Gastroesophageal sphincter (tissue), 4 donors: ENCODE data around the gene CHST10. TPM values are rescaled to one million over a fixed set of nuclear protein-coding genes. Genes with fewer than 3 reads are reported as not detected.
"Not testable (repeated sequence)": the region's sequence is repeated elsewhere in the genome, so short reads cannot be mapped to it uniquely, and the experiment has no call there.

Experiments used
- ATAC-seq: fragments of 150-250 bp; one replicate; pipeline ENCODE4 v1.9.1; 2016; ENCODE audit warnings: mild to moderate bottlenecking, moderate library complexity
- H3K27ac ChIP-seq, 4 donors: fragments of 200-600 bp; sonication (generic) in 3 of 4; 1 replicate in 3 of 4; 2 replicates in 1 of 4; pipeline ENCODE4 v1.5.1; 2016 to 2019
- H3K27me3 ChIP-seq: fragments of 200-600 bp; sonication (generic); one replicate; pipeline ENCODE4 v1.5.1; 2019
- H3K36me3 ChIP-seq, 2 donors: fragments of 200-600 bp; sonication (generic); one replicate each; pipeline ENCODE4 v1.5.1; 2019; ENCODE audit warnings: control low read depth in 1 of 2
- H3K4me1 ChIP-seq, 3 donors: fragments of 200-600 bp; sonication (generic); 1 replicate in 2 of 3; 2 replicates in 1 of 3; pipeline ENCODE4 v1.5.1; 2016 to 2019; ENCODE audit warnings: control low read depth in 2 of 3
- H3K4me3 ChIP-seq, 2 donors: fragments of 200-600 bp; sonication (generic); one replicate each; pipeline ENCODE4 v1.5.1; 2019; ENCODE audit warnings: mild to moderate bottlenecking in 1 of 2, moderate library complexity in 1 of 2
- H3K9me3 ChIP-seq, 3 donors: fragments of 200-600 bp; sonication (generic); one replicate each; pipeline ENCODE4 v1.5.1; 2017 to 2019; ENCODE audit warnings: control low read depth in 2 of 3
- CTCF ChIP-seq, 4 experiments: fragments of 200-600 bp in 2 of 4; fragments of 450-650 bp in 2 of 4; sonication (generic) in 1 of 4; IDR thresholded peaks; one replicate each; pipeline ENCODE4 v1.5.1; 2017 to 2019; ENCODE audit warnings: antibody characterized with exemption in 4 of 4, mild to moderate bottlenecking in 2 of 4, moderate library complexity in 2 of 4
- EP300 ChIP-seq: sonication (generic); formaldehyde crosslinking; IDR thresholded peaks from one replicate; pipeline ENCODE4 v1.6.1; 2017; ENCODE audit warnings: antibody characterized with exemption, mild to moderate bottlenecking
- POLR2A ChIP-seq, 2 donors: fragments of 450-650 bp; IDR thresholded peaks; one replicate each; pipeline ENCODE4 v1.6.1; 2017; ENCODE audit warnings: antibody characterized with exemption in 2 of 2, mild to moderate bottlenecking in 2 of 2, moderate library complexity in 1 of 2
- POLR2AphosphoS5 ChIP-seq: sonication (generic); formaldehyde crosslinking; IDR thresholded peaks from one replicate; pipeline ENCODE4 v1.6.1; 2017; ENCODE audit warnings: antibody characterized with exemption
- WGBS, 2 donors: methylation state at CpG; one replicate each; pipeline ENCODE4 v1.1.5; 2018; ENCODE audit warnings: low coverage in 1 of 2; 5-methylcytosine and 5-hydroxymethylcytosine counted together
- small RNA-seq, 4 donors: library from RNA; depleted of rRNA; stranded (forward); fragments of <200 nt; gene quantifications; one replicate each; pipeline ENCODE3, GENCODE V24; 2016
- total RNA-seq, 4 donors: library from RNA; depleted of rRNA; stranded (reverse); fragments of >200 nt; gene quantifications; one replicate each; pipeline ENCODE4 v1.1.0, GENCODE V29; 2016

CHST10 gene
- total RNA-seq, 4 donors from 2014 or later = 10.6 to 21.9 (median 13.3) TPM

- no peaks in the 10 kb centered on the region for H3K27me3 ChIP-seq
- ATAC-seq = no peak
- 27 to 63% methylated on average over 2 of the region's 13 CpGs for WGBS, 2 donors
- no peak overlapping the region for H3K27ac ChIP-seq
- no peaks in the 10 kb centered on the region for H3K36me3 ChIP-seq
- H3K4me1 ChIP-seq = no peaks in the 10 kb centered on the region
- H3K4me3 ChIP-seq = no peak overlapping the region
- no peaks in the 10 kb centered on the region for H3K9me3 ChIP-seq
- TF ChIP-seq POLR2AphosphoS5 (no peak), POLR2A (IDR thresholded peaks at IDR 0.05) (no peak), EP300 (no peak), CTCF (IDR thresholded peaks at IDR 0.05) (no peak)
Observed at GRCh38 chr2:100350661-100351185, 66.7 kb downstream of the CHST10 start.

- not testable (repeated sequence) for H3K9me3 ChIP-seq, H3K4me3 ChIP-seq
- WGBS, 2 donors = 20 to 50% methylated on average over 1 of the region's 1 CpG
Observed at GRCh38 chr2:100345144-100345543, 72.3 kb downstream of the CHST10 start.

GRCh38 chr2:100344433-100344832, 73.0 kb downstream of the CHST10 start:
- H3K9me3 ChIP-seq = no peaks in the 10 kb centered on the region
- TF ChIP-seq EP300 (no peak), POLR2AphosphoS5 (no peak), POLR2A (IDR thresholded peaks at IDR 0.05) (no peak), CTCF (IDR thresholded peaks at IDR 0.05) (no peak)
- H3K4me3 ChIP-seq = no peak overlapping the region
- WGBS, 2 donors = 46 to 86% methylated on average over 4 of the region's 4 CpGs
- no peak for ATAC-seq
- H3K27me3 ChIP-seq = peaks cover 2% of the 10 kb centered on the region
- H3K27ac ChIP-seq = no peak overlapping the region
- no peaks in the 10 kb centered on the region for H3K36me3 ChIP-seq
- H3K4me1 ChIP-seq = no peaks in the 10 kb centered on the region

More at GRCh38 chr2:100345144-100345543, 72.3 kb downstream of the CHST10 start:
- not testable (repeated sequence) for H3K36me3 ChIP-seq, H3K27me3 ChIP-seq, H3K4me1 ChIP-seq, H3K27ac ChIP-seq, ATAC-seq

GRCh38 chr2:100342466-100342865, 75.0 kb downstream of the CHST10 start:
- WGBS, 2 donors = 90 to 100% methylated on average over 1 to 2 of the region's 2 CpGs
- not testable (repeated sequence) for H3K9me3 ChIP-seq, ATAC-seq, H3K4me3 ChIP-seq, H3K4me1 ChIP-seq, H3K36me3 ChIP-seq, H3K27me3 ChIP-seq, H3K27ac ChIP-seq

Small RNA genes lying within 50 kb of the gene (small RNA-seq; reads per million reads assigned to genes)
- gene AC012493.2 (0 reads per million in 4 donors), gene AC012493.3 (0 reads per million in 4 donors)

Other genes with a start within 250 kb of the CHST10 start
- 10 to 100 TPM; 23.8 to 74.6 (median 51.0) TPM for gene LONRF2, start 95.2 kb downstream of the CHST10 start, total RNA-seq
- gene NMS, start 52.8 kb upstream of the CHST10 start, total RNA-seq = not detected
- 10 to 100 TPM; 20.5 to 63.8 (median 42.5) TPM for gene PDCL3, start 145.3 kb upstream of the CHST10 start, total RNA-seq